ENCODE measurements around the gene PLCH1.

DNA sequence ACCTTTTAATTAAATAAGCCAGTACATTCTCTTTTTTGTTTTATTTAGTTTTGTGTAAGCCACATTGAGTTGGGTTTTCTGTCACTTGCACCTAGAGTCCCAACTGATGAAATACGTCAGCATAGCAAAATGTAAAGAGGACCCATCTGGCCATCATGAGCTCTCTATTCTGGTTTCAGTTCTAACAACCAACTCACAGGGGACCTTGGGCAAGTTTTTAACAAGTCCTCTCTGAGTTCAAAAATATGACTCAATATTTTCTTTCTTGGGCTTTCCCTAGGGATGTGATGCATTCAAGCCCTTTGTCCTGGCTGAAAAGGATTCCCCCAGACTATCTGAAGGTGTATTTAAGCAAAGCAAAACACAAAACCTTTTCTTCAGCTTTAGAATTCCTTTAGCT, 32.9 kb downstream of the PLCH1 start:
- no peak for TF ChIP-seq PBX2 (CRISPR knock-in tag; IDR thresholded peaks at IDR 0.05; ENCODE audit: low read depth)
- no peak for TF ChIP-seq PBX2 (tag; conservative IDR thresholded peaks at IDR 0.05; ENCODE audit: low read depth)
- TF ChIP-seq TAF1 (IDR thresholded peaks at IDR 0.05; ENCODE audit: control insufficient read depth, extremely low read depth, insufficient read depth, low read length, severe bottlenecking) = no peak
- no peak for TF ChIP-seq SRF (CRISPR knock-in tag; IDR thresholded peaks at IDR 0.05)
- TF ChIP-seq CHD4 (IDR thresholded peaks at IDR 0.05; ENCODE audit: insufficient read depth, insufficient replicate concordance, low read depth, low read length, poor library complexity, severe bottlenecking) = no peak
- TF ChIP-seq, protein P1, sequence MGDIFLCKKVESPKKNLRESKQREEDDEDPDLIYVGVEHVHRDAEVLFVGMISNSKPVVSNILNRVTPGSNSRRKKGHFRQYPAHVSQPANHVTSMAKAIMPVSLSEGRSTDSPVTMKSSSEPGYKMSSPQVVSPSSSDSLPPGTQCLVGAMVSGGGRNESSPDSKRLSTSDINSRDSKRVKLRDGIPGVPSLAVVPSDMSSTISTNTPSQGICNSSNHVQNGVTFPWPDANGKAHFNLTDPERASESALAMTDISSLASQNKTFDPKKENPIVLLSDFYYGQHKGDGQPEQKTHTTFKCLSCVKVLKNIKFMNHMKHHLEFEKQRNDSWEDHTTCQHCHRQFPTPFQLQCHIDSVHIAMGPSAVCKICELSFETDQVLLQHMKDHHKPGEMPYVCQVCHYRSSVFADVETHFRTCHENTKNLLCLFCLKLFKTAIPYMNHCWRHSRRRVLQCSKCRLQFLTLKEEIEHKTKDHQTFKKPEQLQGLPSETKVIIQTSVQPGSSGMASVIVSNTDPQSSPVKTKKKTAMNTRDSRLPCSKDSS (IDR thresholded peaks at IDR 0.05; ENCODE audit: low read depth, partially characterized antibody) = no peak
- no peak for TF ChIP-seq ARNT (IDR thresholded peaks at IDR 0.05)
- TF ChIP-seq, protein P2, sequence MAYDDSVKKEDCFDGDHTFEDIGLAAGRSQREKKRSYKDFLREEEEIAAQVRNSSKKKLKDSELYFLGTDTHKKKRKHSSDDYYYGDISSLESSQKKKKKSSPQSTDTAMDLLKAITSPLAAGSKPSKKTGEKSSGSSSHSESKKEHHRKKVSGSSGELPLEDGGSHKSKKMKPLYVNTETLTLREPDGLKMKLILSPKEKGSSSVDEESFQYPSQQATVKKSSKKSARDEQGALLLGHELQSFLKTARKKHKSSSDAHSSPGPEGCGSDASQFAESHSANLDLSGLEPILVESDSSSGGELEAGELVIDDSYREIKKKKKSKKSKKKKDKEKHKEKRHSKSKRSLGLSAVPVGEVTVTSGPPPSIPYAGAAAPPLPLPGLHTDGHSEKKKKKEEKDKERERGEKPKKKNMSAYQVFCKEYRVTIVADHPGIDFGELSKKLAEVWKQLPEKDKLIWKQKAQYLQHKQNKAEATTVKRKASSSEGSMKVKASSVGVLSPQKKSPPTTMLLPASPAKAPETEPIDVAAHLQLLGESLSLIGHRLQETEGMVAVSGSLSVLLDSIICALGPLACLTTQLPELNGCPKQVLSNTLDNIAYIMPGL (CRISPR knock-in tag; IDR thresholded peaks at IDR 0.05) = no peak
- TF ChIP-seq, protein P3, sequence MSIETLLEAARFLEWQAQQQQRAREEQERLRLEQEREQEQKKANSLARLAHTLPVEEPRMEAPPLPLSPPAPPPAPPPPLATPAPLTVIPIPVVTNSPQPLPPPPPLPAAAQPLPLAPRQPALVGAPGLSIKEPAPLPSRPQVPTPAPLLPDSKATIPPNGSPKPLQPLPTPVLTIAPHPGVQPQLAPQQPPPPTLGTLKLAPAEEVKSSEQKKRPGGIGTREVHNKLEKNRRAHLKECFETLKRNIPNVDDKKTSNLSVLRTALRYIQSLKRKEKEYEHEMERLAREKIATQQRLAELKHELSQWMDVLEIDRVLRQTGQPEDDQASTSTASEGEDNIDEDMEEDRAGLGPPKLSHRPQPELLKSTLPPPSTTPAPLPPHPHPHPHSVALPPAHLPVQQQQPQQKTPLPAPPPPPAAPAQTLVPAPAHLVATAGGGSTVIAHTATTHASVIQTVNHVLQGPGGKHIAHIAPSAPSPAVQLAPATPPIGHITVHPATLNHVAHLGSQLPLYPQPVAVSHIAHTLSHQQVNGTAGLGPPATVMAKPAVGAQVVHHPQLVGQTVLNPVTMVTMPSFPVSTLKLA (conservative IDR thresholded peaks at IDR 0.05) = no peak
- TF ChIP-seq SMC3 (conservative IDR thresholded peaks at IDR 0.05; ENCODE audit: insufficient read depth, low read depth, low read length) = no peak
- TF ChIP-seq ZBTB9 (CRISPR knock-in tag; IDR thresholded peaks at IDR 0.05) = no peak
- TF ChIP-seq MEIS2 (IDR thresholded peaks at IDR 0.05; ENCODE audit: partially characterized antibody) = no peak
- TF ChIP-seq ZFX (CRISPR knock-in tag; IDR thresholded peaks at IDR 0.05) = no peak
- TF ChIP-seq BRCA1 (IDR thresholded peaks at IDR 0.05) = no peak
- no peak for TF ChIP-seq BRCA1 (CRISPR knock-in tag; IDR thresholded peaks at IDR 0.05)
- TF ChIP-seq CEBPB (tag; IDR thresholded peaks at IDR 0.05) = no peak

Measured in K562 (cell line).